Peyer's patch (tissue), 4 donors: ENCODE measurements around the gene FMN1. TPM values are rescaled to one million over a fixed set of nuclear protein-coding genes. Genes with fewer than 3 reads are reported as not detected.

Experiments
- DNase-seq, 3 donors: peaks; one replicate each; pipeline ENCODE4 v3.0.0-alpha.2; 2017 to 2019
- H3K27ac ChIP-seq, 4 donors: fragments of 200-600 bp; sonication (generic); one replicate each; pipeline ENCODE4 v1.5.1; 2016 to 2019
- H3K27me3 ChIP-seq, 2 donors: fragments of 200-600 bp; sonication (generic); one replicate each; pipeline ENCODE4 v1.5.1; 2019
- H3K36me3 ChIP-seq, 3 donors: fragments of 200-600 bp; sonication (generic); one replicate each; pipeline ENCODE4 v1.5.1; 2016 to 2019
- H3K4me1 ChIP-seq, 4 donors: fragments of 200-600 bp; sonication (generic); one replicate each; pipeline ENCODE4 v1.5.1; 2016 to 2019
- H3K4me3 ChIP-seq, 4 donors: fragments of 200-600 bp; sonication (generic); 1 replicate in 3 of 4; 2 replicates in 1 of 4; pipeline ENCODE4 v1.5.1; 2016 to 2019; ENCODE audit warnings: mild to moderate bottlenecking in 1 of 4
- H3K9me3 ChIP-seq, 4 donors: fragments of 200-600 bp; sonication (generic); one replicate each; pipeline ENCODE4 v1.5.1; 2016 to 2019; ENCODE audit warnings: mild to moderate bottlenecking in 1 of 4
- POLR2A ChIP-seq, 2 donors: fragments of 450-650 bp; IDR thresholded peaks; one replicate each; pipeline ENCODE4 v1.5.1; 2017; ENCODE audit warnings: antibody characterized with exemption in 2 of 2, mild to moderate bottlenecking in 2 of 2, moderate library complexity in 2 of 2
- total RNA-seq, 4 donors: library from RNA; depleted of rRNA; stranded (reverse); fragments of >200 nt; gene quantifications; one replicate each; pipeline ENCODE4 v1.1.0, GENCODE V29; 2016
- TF ChIP-seq, protein P1 (sequence below), 6 experiments: fragments of 450-650 bp in 4 of 6; fragments of 200-600 bp in 2 of 6; sonication (generic) in 1 of 6; IDR thresholded peaks; one replicate each; pipeline ENCODE4 v1.5.1; 2017 to 2019; ENCODE audit warnings: antibody characterized with exemption in 6 of 6, mild to moderate bottlenecking in 3 of 6, moderate library complexity in 1 of 6

FMN1 gene
- total RNA-seq, 4 donors from 2014 or later = 15.4 to 57.8 (median 29.1) TPM

DNA sequence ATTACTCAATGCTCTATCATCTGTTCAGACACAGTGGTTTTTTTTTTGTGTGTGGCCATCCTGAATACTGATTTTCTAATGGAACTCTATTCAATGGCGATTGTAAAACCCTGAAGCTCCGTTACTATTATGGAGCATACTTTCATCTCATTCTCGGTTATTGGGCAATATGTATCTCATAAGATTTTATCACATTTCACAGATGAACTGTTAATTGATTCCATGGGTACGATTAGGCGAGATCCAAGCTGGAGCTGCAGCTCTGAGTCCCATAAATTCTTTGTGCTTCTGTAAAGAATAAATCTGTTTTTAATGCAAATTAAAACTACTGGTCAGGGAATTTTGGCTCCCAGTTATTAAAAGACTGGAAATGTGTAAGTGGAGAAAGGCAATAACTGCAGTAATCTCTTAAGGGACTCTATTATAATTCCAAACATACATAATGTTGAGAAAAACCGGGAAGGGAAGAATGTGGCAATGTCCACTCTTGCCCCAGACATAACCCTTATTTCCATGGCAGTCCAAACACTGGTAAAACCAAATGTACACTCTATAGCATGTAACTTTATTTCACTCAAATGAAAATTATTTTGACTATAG, 394.5 kb downstream of the FMN1 start:
- no peak overlapping the region for H3K27ac ChIP-seq
- DNase-seq = no peak

DNA sequence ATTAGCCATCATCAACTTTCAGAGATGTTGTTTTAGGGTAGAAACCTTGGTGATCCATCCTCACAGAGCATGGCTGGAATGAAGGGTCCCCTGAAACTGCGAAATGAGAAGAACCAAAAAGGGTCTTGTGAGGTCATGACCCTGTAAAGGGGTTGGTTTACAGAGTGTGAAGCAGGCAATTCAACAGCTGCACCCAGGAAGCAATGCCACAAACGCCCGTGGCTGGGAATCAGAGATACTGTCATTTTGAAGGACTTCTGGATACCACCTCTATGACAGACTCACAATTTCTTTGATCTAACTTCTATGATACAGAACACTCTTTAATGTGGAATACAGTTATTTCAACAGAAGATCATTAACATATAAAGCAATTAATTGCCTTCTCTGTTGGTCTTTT, 397.7 kb downstream of the FMN1 start:
- no peaks in the 10 kb centered on the region for H3K36me3 ChIP-seq

More for the DNA sequence above, 394.5 kb downstream of the FMN1 start:
- H3K4me3 ChIP-seq = no peak overlapping the region
- H3K4me1 ChIP-seq = no peaks in the 10 kb centered on the region
- no peaks in the 10 kb centered on the region for H3K9me3 ChIP-seq
- no peak for TF ChIP-seq POLR2A (IDR thresholded peaks at IDR 0.05)
- TF ChIP-seq, protein P1, sequence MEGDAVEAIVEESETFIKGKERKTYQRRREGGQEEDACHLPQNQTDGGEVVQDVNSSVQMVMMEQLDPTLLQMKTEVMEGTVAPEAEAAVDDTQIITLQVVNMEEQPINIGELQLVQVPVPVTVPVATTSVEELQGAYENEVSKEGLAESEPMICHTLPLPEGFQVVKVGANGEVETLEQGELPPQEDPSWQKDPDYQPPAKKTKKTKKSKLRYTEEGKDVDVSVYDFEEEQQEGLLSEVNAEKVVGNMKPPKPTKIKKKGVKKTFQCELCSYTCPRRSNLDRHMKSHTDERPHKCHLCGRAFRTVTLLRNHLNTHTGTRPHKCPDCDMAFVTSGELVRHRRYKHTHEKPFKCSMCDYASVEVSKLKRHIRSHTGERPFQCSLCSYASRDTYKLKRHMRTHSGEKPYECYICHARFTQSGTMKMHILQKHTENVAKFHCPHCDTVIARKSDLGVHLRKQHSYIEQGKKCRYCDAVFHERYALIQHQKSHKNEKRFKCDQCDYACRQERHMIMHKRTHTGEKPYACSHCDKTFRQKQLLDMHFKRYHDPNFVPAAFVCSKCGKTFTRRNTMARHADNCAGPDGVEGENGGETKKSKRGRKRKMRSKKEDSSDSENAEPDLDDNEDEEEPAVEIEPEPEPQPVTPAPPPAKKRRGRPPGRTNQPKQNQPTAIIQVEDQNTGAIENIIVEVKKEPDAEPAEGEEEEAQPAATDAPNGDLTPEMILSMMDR (IDR thresholded peaks at IDR 0.05) = no peak
- H3K36me3 ChIP-seq = no peaks in the 10 kb centered on the region
- H3K27me3 ChIP-seq = no peaks in the 10 kb centered on the region

DNA sequence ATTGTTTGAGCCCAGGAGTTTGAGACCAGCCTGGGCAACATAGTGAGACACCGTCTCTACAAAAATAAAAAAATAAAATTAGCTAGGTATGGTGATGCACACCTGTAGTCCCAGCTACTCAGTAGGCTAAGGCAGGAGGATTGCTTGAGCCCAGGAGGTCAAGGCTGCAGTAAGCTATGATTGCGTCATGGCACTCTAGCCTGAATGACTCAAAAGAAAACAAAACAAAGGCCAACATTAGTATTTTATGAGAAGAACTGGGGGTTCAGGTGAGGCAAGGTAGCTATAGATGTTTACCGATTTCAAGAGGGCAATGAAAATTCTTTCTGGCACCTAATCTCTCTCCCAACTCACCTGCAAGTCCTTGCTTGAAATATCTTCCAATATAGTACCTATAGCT, 399.5 kb downstream of the FMN1 start:
- Histone ChIP-seq H3K9me3 (no peaks in the 10 kb centered on the region), H3K4me1 (no peaks in the 10 kb centered on the region), H3K27ac (no peak overlapping the region), H3K27me3 (no peaks in the 10 kb centered on the region), H3K36me3 (no peaks in the 10 kb centered on the region), H3K4me3 (no peak overlapping the region)
- no peak for DNase-seq
- TF ChIP-seq POLR2A (IDR thresholded peaks at IDR 0.05) = no peak
- TF ChIP-seq, protein P1 (IDR thresholded peaks at IDR 0.05) = no peak

More for the DNA sequence above, 397.7 kb downstream of the FMN1 start:
- H3K4me1 ChIP-seq = no peaks in the 10 kb centered on the region
- no peak overlapping the region for H3K27ac ChIP-seq
- no peaks in the 10 kb centered on the region for H3K9me3 ChIP-seq
- no peak for DNase-seq
- TF ChIP-seq, protein P1 (IDR thresholded peaks at IDR 0.05) = no peak
- no peak for TF ChIP-seq POLR2A (IDR thresholded peaks at IDR 0.05)
- no peak overlapping the region for H3K4me3 ChIP-seq
- H3K27me3 ChIP-seq = no peaks in the 10 kb centered on the region

GRCh38 chr15:32792436-32792835, 402.1 kb downstream of the FMN1 start:
- Histone ChIP-seq H3K27me3 (no peaks in the 10 kb centered on the region), H3K36me3 (no peaks in the 10 kb centered on the region), H3K27ac (no peak overlapping the region), H3K4me1 (no peaks in the 10 kb centered on the region), H3K9me3 (no peaks in the 10 kb centered on the region), H3K4me3 (no peak overlapping the region)
- DNase-seq = no peak
- TF ChIP-seq POLR2A (IDR thresholded peaks at IDR 0.05) = no peak
- TF ChIP-seq, protein P1 (IDR thresholded peaks at IDR 0.05) = no peak

GRCh38 chr15:32790352-32790999, 404.0 kb downstream of the FMN1 start:
- Histone ChIP-seq H3K4me1 (no peaks in the 10 kb centered on the region), H3K9me3 (no peaks in the 10 kb centered on the region), H3K36me3 (no peaks in the 10 kb centered on the region), H3K4me3 (no peak overlapping the region), H3K27ac (no peak overlapping the region), H3K27me3 (no peaks in the 10 kb centered on the region)
- TF ChIP-seq, protein P1 (IDR thresholded peaks at IDR 0.05) = no peak
- TF ChIP-seq POLR2A (IDR thresholded peaks at IDR 0.05) = no peak
- DNase-seq = no peak
